Left ventricle myocardium inferior (tissue), 1 donor: Measurements from ENCODE around the gene GLS. TPM values are rescaled to one million over a fixed set of nuclear protein-coding genes. Genes with fewer than 3 reads are reported as not detected.

Source experiments
- DNase-seq: peaks from one replicate; pipeline ENCODE4 v3.0.0-alpha.2; 2020
- H3K27ac ChIP-seq: fragments of 200-600 bp; replicated peaks from 2 replicates; pipeline ENCODE4 v1.8.0; 2021
- H3K27me3 ChIP-seq: fragments of 200-600 bp; 2 replicates; pipeline ENCODE4 v1.8.0; 2021; ENCODE audit warnings: low read depth
- H3K36me3 ChIP-seq: fragments of 200-600 bp; 2 replicates; pipeline ENCODE4 v1.8.0; 2021
- H3K4me1 ChIP-seq: fragments of 200-600 bp; 2 replicates; pipeline ENCODE4 v1.8.0; 2021
- H3K4me3 ChIP-seq: fragments of 200-600 bp; 2 replicates; pipeline ENCODE4 v1.8.0; 2021; ENCODE audit warnings: mild to moderate bottlenecking, moderate library complexity
- H3K9me3 ChIP-seq: fragments of 200-600 bp; replicated peaks from 2 replicates; pipeline ENCODE4 v1.8.0; 2021
- intact Hi-C: fragments of 100-400 bp; cut with micrococcal nuclease; formaldehyde crosslinking; loops from one replicate; pipeline ENCODE4 v1.11.0; 2022
- total RNA-seq: library from RNA; stranded (reverse); fragmentation: NEBNext Ultra II Directional; extraction: Animal tissue kit (Norgen Biotek cat#: 25700); gene quantifications from one replicate; pipeline ENCODE4 v1.2.1, GENCODE V29; 2021
- TF ChIP-seq, protein P1 (sequence below): fragments of 200-600 bp; IDR thresholded peaks from 2 replicates; pipeline ENCODE4 v1.8.0; 2021; ENCODE audit warnings: antibody characterized with exemption, mild to moderate bottlenecking, borderline replicate concordance
- donor health status: DM: no; HTN: yes; CAD: no; lungs with severe emphysema.

Gene GLS
- total RNA-seq, 1 donor from 2014 or later: 48.4 TPM

DNA sequence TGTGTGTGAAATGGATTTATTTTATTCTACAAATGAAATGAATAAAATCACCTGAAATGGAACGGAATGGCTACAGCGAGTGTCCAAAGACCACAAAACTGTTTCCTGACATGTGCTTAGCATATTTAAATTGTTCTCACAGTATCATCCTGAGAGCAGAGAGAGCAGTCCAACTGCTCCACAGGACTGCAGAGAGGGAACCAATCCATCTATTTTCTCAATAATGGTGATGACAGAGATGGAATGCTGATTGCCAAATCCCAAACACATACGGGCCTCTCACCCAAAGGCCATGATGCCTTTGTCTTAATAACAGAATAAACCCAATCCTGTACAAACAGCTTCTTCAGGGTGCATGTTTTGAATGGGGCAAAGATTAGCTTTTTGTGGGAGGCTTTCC, 92.2 kb downstream of the GLS start:
- intact Hi-C loops: no loop called here
- Histone ChIP-seq H3K36me3 (peaks cover 98% of the 10 kb centered on the region), H3K27me3 (no peaks in the 10 kb centered on the region), H3K27ac (peak overlapping the region; percentile 1), H3K4me3 (no peak overlapping the region), H3K9me3 (no peaks in the 10 kb centered on the region), H3K4me1 (peaks cover 40% of the 10 kb centered on the region)
- no peak for DNase-seq
- TF ChIP-seq, protein P1, sequence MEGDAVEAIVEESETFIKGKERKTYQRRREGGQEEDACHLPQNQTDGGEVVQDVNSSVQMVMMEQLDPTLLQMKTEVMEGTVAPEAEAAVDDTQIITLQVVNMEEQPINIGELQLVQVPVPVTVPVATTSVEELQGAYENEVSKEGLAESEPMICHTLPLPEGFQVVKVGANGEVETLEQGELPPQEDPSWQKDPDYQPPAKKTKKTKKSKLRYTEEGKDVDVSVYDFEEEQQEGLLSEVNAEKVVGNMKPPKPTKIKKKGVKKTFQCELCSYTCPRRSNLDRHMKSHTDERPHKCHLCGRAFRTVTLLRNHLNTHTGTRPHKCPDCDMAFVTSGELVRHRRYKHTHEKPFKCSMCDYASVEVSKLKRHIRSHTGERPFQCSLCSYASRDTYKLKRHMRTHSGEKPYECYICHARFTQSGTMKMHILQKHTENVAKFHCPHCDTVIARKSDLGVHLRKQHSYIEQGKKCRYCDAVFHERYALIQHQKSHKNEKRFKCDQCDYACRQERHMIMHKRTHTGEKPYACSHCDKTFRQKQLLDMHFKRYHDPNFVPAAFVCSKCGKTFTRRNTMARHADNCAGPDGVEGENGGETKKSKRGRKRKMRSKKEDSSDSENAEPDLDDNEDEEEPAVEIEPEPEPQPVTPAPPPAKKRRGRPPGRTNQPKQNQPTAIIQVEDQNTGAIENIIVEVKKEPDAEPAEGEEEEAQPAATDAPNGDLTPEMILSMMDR: no peak

DNA sequence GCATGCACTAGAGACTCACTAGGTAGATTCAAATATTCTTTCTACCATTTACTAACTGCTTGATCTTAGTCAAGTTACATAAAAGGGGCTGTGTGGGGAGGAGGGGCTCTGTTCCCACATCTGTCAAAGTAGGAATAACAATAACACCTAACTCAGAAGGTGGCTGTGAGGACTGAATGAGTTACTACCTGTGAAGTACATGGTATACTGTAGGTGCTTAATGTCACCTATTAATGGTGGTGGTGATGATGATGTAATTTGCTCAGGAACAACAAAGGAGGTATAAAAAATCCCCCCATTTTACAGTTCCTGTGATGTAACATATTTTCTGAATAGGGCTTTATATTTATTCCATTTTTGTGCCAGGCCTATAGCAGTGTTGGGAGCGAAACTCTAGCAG, 92.6 kb downstream of the GLS start:
- H3K4me1 ChIP-seq: peaks cover 44% of the 10 kb centered on the region
- intact Hi-C loops: no loop called here
- peak overlapping the region; percentile 1 for H3K27ac ChIP-seq
- TF ChIP-seq, protein P1: no peak
- H3K36me3 ChIP-seq: peaks cover 98% of the 10 kb centered on the region
- no peaks in the 10 kb centered on the region for H3K27me3 ChIP-seq
- H3K4me3 ChIP-seq: no peak overlapping the region
- no peaks in the 10 kb centered on the region for H3K9me3 ChIP-seq
- DNase-seq: no peak

DNA sequence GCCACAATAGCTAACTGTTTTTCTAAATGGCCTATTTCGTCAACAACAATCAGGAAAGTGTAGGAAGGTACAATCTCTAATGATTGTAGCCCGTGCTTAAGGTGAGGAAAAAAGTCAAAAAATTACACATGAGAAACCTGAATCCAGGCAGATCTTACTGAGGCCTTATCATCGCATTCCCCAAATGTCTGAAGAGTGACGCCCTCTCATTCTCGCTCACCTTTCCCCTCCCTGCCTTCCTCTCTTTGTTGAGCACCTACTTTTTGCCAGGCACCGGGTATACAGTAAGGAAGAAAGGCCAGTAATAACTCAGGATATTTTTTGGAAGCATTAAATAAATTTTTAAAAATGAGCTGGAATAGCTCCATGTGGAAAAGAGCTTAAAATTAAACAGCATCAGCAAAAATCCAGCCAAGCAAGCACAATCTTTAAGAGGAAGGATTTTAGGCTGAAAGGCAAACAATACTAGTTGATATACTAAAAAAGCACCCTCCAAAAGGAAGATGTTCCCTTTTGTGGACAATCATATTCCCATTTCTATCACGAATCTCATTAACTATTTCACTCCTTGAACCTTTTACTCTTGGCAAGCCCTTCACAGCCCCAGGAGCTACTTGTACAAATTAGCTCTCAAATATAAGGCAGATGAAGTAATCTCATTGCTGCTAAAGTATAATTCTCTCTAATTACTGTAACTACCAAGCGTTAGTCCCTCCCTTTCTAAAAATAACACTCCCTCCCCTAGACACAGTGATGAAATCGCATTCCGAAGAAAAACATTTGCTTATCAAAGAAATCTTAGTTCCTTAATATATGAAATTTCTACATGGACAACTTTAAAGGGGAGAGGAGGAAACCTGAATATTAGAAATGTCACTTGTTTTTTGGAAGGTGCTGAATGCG, 93.4 kb downstream of the GLS start:
- H3K27ac ChIP-seq: peak overlapping the region; percentile 70

DNA sequence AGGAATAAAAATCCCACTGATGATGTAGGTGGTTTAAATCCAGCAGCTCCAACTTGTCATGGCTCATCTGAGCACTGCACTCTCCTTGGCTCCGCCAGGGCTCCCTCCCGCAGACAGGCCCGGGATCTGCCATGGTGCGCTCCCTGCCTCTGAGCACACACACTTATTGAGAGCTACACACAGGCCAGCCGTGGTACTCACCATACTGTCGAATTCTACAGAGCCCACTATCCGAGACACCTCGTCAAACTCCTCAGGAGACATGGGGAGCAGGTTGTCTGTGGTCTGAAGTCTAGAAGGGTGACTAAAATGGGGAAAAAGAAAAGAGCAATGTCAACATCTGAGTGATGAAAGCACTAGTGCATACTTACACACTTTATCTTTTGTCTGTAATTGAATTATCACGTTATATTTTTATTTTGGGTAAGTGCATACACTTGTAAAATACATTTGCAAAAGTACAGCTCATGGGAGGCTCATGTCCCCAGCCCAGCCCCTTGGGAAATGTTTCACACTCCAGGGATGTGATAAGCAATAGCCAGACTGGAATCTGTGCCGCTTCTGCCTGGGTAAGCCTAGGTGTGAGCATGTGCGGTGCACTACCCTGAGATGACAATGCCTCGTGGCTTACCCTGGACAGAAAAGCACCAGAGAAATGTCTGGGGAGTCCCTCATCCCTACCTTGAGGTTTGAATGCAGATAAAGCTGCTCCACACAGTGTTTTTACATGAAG, 94.2 kb downstream of the GLS start:
- TF ChIP-seq, protein P1: no peak
- Histone ChIP-seq H3K4me3 (no peak overlapping the region), H3K9me3 (no peaks in the 10 kb centered on the region), H3K4me1 (peaks cover 59% of the 10 kb centered on the region), H3K27me3 (no peaks in the 10 kb centered on the region), H3K27ac (peak overlapping the region; percentile 70), H3K36me3 (peaks cover 97% of the 10 kb centered on the region)
- peak; percentile 36 for DNase-seq
- intact Hi-C loops: no loop called here

More for the DNA sequence above, 93.4 kb downstream of the GLS start:
- Histone ChIP-seq H3K36me3 (peaks cover 98% of the 10 kb centered on the region), H3K4me1 (peaks cover 51% of the 10 kb centered on the region), H3K27me3 (no peaks in the 10 kb centered on the region), H3K4me3 (no peak overlapping the region), H3K9me3 (no peaks in the 10 kb centered on the region)
- intact Hi-C loops: no loop called here
- no peak for DNase-seq
- TF ChIP-seq, protein P1: no peak

DNA sequence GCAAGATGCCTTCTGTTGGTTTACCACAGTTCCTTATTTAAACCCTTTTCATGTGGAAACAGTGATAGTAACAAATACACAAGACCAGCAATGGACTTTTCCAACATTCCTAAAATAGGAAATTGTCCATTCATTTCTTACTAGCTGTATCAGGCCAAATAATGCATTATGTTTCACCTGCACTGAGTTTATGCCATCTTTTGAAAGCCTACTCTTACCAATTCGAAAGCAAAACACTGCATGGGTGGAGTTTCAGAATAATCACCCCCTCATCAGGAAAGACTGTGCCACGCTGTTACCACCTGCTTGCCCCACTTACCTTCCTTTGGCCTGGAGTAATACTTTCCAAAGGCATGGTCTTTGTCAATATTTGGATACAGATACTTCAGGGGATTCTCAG, 95.9 kb downstream of the GLS start:
- H3K27ac ChIP-seq: no peak overlapping the region
- DNase-seq: no peak
- TF ChIP-seq, protein P1: no peak
- H3K27me3 ChIP-seq: no peaks in the 10 kb centered on the region
- intact Hi-C loops: no loop called here
- peaks cover 77% of the 10 kb centered on the region for H3K4me1 ChIP-seq
- peaks cover 88% of the 10 kb centered on the region for H3K36me3 ChIP-seq
- no peak overlapping the region for H3K4me3 ChIP-seq
- no peaks in the 10 kb centered on the region for H3K9me3 ChIP-seq
